ENCODE results near the gene CTRB1. TPM values are rescaled to one million over a fixed set of nuclear protein-coding genes. Genes with fewer than 3 reads are reported as not detected.
"Not testable (repeated sequence)": the region's sequence is repeated elsewhere in the genome, so short reads cannot be mapped to it uniquely, and the experiment has no call there.

The CTRB1 gene
- total RNA-seq, 1 donor, result not detected

- no peak for DNase-seq (ENCODE audit: low read depth)
Measured at GRCh38 chr16:75203667-75204409, 14.9 kb upstream of the CTRB1 start.

GRCh38 chr16:75204410-75204758 is 14.4 kb upstream of the CTRB1 start:
- TF ChIP-seq, protein P1, sequence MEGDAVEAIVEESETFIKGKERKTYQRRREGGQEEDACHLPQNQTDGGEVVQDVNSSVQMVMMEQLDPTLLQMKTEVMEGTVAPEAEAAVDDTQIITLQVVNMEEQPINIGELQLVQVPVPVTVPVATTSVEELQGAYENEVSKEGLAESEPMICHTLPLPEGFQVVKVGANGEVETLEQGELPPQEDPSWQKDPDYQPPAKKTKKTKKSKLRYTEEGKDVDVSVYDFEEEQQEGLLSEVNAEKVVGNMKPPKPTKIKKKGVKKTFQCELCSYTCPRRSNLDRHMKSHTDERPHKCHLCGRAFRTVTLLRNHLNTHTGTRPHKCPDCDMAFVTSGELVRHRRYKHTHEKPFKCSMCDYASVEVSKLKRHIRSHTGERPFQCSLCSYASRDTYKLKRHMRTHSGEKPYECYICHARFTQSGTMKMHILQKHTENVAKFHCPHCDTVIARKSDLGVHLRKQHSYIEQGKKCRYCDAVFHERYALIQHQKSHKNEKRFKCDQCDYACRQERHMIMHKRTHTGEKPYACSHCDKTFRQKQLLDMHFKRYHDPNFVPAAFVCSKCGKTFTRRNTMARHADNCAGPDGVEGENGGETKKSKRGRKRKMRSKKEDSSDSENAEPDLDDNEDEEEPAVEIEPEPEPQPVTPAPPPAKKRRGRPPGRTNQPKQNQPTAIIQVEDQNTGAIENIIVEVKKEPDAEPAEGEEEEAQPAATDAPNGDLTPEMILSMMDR (IDR thresholded peaks at IDR 0.05; ENCODE audit: insufficient read depth, low read length), result no peak
- no peak overlapping the region for H3K4me3 ChIP-seq (ENCODE audit: low read depth, low read length)
- DNase-seq (ENCODE audit: low read depth), result no peak

More at GRCh38 chr16:75203667-75204409, 14.9 kb upstream of the CTRB1 start:
- H3K4me3 ChIP-seq (ENCODE audit: low read depth, low read length), result no peak overlapping the region
- TF ChIP-seq, protein P1 (IDR thresholded peaks at IDR 0.05; ENCODE audit: insufficient read depth, low read length), result no peak

- not testable (repeated sequence) for H3K4me3 ChIP-seq (ENCODE audit: low read depth, low read length); DNase-seq (ENCODE audit: low read depth)
Measured at GRCh38 chr16:75204905-75205304, 13.9 kb upstream of the CTRB1 start.

- not testable (repeated sequence) for H3K4me3 ChIP-seq (ENCODE audit: low read depth, low read length); DNase-seq (ENCODE audit: low read depth)
Measured at GRCh38 chr16:75205438-75205837, 13.3 kb upstream of the CTRB1 start.

- H3K4me3 ChIP-seq (ENCODE audit: low read depth, low read length); DNase-seq (ENCODE audit: low read depth): not testable (repeated sequence)
Measured at GRCh38 chr16:75205961-75206748, 12.6 kb upstream of the CTRB1 start.

GRCh38 chr16:75206749-75207451 is 11.9 kb upstream of the CTRB1 start, which contains the start of gene CTRB2:
Gene CTRB2, minus strand, starts transcription at chr16:75207161. Its CDS starts 20 bp downstream, at chr16:75207141.
- TF ChIP-seq, protein P1 (IDR thresholded peaks at IDR 0.05; ENCODE audit: insufficient read depth, low read length), result no peak
- H3K4me3 ChIP-seq (ENCODE audit: low read depth, low read length), result no peak within 1 kb of the TSS
- DNase-seq (ENCODE audit: low read depth), result no peak

GRCh38 chr16:75207831-75208230 is 11.0 kb upstream of the CTRB1 start:
- TF ChIP-seq, protein P1 (IDR thresholded peaks at IDR 0.05; ENCODE audit: insufficient read depth, low read length), result no peak
- no peak for DNase-seq (ENCODE audit: low read depth)
- no peak overlapping the region for H3K4me3 ChIP-seq (ENCODE audit: low read depth, low read length)

GRCh38 chr16:75208242-75208825 is 10.5 kb upstream of the CTRB1 start:
- no peak overlapping the region for H3K4me3 ChIP-seq (ENCODE audit: low read depth, low read length)
- TF ChIP-seq, protein P1 (IDR thresholded peaks at IDR 0.05; ENCODE audit: insufficient read depth, low read length), result no peak
- no peak for DNase-seq (ENCODE audit: low read depth)
